GM06990 (cell line): ENCODE results near the gene GPR179.
A peak's percentile ranks its signal among the peaks of the same experiment; 100 is the strongest.

Experiments used
- DNase-seq: peaks from one replicate; pipeline ENCODE4 v3.0.0-alpha.2; 2011; ENCODE audit not compliant: insufficient read length; ENCODE audit errors: extremely low read depth
- H3K27me3 ChIP-seq: replicated peaks from 2 replicates; pipeline ENCODE4 v1.6.0; 2011; ENCODE audit warnings: low read length; ENCODE audit not compliant: control insufficient read depth, insufficient read depth
- H3K36me3 ChIP-seq: 2 replicates; pipeline ENCODE4 v1.5.1; 2011; ENCODE audit warnings: low read length; ENCODE audit not compliant: control insufficient read depth, insufficient read depth
- H3K4me3 ChIP-seq: replicated peaks from 2 replicates; pipeline ENCODE4 v1.5.1; 2011; ENCODE audit warnings: low read depth, mild to moderate bottlenecking, control low read depth, low read length
- TF ChIP-seq, protein P1 (sequence below): IDR thresholded peaks from 2 replicates; pipeline ENCODE4 v1.5.1; 2011; ENCODE audit warnings: low read length, control low read depth, mild to moderate bottlenecking, inconsistent platforms; ENCODE audit not compliant: insufficient read depth, poor library complexity, severe bottlenecking

Gene GPR179

DNA sequence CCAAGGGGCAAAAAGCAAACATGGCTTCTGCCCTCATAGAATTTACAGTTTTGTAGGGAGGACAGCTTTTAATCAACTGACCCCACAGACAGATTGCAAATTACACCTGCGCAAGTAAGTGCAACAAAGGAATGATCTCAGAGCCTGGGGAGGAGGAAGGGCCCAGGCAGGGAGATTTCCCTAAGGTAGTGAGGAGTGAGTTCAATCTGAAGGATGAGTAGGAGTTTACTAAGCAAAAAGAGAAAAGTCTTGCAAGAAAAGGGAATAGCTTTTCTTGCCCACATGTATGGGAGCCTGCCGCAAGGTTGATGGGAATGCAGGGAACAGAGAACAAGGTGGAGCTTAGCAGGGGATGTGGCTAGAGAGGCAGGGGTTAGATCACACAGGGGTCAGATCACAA lies 6.3 kb upstream of the GPR179 start:
- no peaks in the 10 kb centered on the region for H3K27me3 ChIP-seq
- no peak for DNase-seq
- no peaks in the 10 kb centered on the region for H3K36me3 ChIP-seq
- no peak overlapping the region for H3K4me3 ChIP-seq
- TF ChIP-seq, protein P1, sequence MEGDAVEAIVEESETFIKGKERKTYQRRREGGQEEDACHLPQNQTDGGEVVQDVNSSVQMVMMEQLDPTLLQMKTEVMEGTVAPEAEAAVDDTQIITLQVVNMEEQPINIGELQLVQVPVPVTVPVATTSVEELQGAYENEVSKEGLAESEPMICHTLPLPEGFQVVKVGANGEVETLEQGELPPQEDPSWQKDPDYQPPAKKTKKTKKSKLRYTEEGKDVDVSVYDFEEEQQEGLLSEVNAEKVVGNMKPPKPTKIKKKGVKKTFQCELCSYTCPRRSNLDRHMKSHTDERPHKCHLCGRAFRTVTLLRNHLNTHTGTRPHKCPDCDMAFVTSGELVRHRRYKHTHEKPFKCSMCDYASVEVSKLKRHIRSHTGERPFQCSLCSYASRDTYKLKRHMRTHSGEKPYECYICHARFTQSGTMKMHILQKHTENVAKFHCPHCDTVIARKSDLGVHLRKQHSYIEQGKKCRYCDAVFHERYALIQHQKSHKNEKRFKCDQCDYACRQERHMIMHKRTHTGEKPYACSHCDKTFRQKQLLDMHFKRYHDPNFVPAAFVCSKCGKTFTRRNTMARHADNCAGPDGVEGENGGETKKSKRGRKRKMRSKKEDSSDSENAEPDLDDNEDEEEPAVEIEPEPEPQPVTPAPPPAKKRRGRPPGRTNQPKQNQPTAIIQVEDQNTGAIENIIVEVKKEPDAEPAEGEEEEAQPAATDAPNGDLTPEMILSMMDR = no peak

DNA sequence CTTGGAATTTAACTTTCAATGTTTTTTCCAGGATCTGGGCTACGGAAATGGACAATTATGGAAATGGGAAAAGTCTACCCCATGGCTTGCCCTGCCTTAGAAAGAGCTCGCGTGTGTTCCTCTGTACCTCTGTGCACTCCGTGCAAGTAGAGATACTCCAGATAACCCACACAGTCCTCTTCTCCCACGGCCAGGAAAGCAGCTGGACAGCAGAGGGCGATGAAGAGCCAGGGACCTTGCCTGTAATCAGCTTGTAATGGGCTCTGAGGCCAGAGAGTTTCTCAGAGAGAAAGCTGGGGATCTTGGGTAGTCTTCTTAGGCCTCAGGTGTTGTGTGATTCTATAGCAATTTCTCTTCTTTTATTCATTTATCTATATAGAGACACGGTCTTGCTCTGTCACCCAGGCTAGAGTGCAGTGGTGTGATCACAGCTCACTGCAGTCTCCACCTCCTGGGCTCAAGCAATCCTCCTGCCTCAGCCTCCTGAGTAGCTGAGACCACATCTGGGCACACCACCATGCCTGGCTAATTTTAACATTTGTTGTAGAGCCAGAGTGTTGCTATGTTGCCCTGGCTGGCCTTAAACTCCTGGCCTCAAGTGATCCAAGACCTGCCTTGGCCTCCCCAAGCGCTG lies 5.5 kb upstream of the GPR179 start:
- no peak overlapping the region for H3K4me3 ChIP-seq
- peak; percentile 48 for DNase-seq
- no peaks in the 10 kb centered on the region for H3K36me3 ChIP-seq
- no peaks in the 10 kb centered on the region for H3K27me3 ChIP-seq
- TF ChIP-seq, protein P1 = peak; percentile 98

DNA sequence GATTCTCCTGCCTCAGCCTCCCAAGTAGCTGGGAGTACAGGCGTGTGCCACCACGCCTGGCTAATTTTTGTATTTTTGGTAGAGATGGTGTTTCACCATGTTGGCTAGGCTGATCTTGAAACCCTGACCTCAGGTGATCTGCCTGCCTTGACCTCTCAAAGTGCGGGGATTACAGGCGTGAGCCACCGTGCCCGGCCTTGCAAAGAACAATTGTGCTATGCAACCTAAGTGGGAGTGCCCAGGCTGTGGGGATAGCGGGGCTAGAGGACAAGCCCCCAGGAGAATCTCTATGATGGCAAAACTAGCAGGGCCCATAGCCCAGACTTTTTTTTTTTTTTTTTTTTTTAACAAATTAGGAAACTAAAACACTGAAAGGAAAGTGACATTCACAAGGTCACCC lies 2.0 kb upstream of the GPR179 start:
- no peaks in the 10 kb centered on the region for H3K36me3 ChIP-seq
- H3K27me3 ChIP-seq = no peaks in the 10 kb centered on the region
- H3K4me3 ChIP-seq = no peak overlapping the region
- DNase-seq = no peak
- TF ChIP-seq, protein P1 = no peak

GRCh38 chr17:38344420-38344745 lies 627 bp upstream of the GPR179 start:
- TF ChIP-seq, protein P1 = no peak
- no peak overlapping the region for H3K4me3 ChIP-seq
- DNase-seq = no peak
- no peaks in the 10 kb centered on the region for H3K36me3 ChIP-seq
- H3K27me3 ChIP-seq = no peaks in the 10 kb centered on the region

GRCh38 chr17:38342886-38343607 lies 709 bp downstream of the GPR179 start:
- Histone ChIP-seq H3K36me3 (no peaks in the 10 kb centered on the region), H3K4me3 (no peak overlapping the region), H3K27me3 (no peaks in the 10 kb centered on the region)
- DNase-seq = no peak
- TF ChIP-seq, protein P1 = no peak
